GM10266 (cell line): ENCODE data around the gene S100A12.

ENCODE experiments used
- DNase-seq: peaks from one replicate; pipeline ENCODE4 v3.0.0; 2012; ENCODE audit errors: extremely low spot score
- TF ChIP-seq, protein P1 (sequence below): IDR thresholded peaks from 2 replicates; pipeline ENCODE4 v1.5.1; 2012; ENCODE audit warnings: mild to moderate bottlenecking, low read depth; ENCODE audit not compliant: control insufficient read depth, insufficient read depth; ENCODE audit errors: missing control alignments

Gene S100A12

GRCh38 chr1:153360190-153360589 lies 15.2 kb downstream of the S100A12 start:
- no peak for DNase-seq
- TF ChIP-seq, protein P1, sequence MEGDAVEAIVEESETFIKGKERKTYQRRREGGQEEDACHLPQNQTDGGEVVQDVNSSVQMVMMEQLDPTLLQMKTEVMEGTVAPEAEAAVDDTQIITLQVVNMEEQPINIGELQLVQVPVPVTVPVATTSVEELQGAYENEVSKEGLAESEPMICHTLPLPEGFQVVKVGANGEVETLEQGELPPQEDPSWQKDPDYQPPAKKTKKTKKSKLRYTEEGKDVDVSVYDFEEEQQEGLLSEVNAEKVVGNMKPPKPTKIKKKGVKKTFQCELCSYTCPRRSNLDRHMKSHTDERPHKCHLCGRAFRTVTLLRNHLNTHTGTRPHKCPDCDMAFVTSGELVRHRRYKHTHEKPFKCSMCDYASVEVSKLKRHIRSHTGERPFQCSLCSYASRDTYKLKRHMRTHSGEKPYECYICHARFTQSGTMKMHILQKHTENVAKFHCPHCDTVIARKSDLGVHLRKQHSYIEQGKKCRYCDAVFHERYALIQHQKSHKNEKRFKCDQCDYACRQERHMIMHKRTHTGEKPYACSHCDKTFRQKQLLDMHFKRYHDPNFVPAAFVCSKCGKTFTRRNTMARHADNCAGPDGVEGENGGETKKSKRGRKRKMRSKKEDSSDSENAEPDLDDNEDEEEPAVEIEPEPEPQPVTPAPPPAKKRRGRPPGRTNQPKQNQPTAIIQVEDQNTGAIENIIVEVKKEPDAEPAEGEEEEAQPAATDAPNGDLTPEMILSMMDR, result no peak

DNA sequence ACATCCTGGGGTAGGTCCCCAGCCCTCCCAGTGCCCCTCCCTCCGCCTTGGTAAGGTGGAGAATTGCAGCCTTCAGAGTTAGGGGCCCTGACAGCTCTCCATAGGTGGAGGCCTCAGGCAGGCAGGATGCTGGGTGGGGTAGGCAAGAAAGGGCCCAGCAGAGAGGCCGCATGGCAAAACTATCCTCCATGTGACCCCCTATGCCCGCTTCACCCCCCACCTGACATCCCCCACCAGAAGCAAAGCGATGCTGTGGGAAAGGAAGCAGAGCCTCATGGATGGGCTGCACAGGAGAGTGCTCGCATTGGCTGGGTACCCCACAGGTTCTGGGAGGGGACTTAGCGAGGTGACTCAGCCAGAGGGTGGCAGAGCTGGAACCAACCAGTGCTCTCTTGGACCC lies 16.2 kb downstream of the S100A12 start:
- TF ChIP-seq, protein P1, result no peak
- no peak for DNase-seq

DNA sequence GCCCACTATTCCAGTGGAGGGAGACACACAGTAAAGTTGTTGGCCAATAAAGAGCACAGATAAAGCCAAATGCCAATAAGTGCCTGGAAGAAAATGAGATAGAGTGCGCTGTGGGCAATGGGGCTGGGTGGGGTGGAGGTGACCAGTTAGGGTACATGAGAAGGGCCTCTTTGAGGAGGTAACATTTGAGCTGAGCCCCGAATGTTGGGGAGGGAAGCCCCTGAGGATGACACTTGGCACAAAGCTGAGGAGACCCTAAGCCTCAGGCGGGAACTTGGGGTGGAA lies 16.8 kb downstream of the S100A12 start:
- TF ChIP-seq, protein P1, result no peak
- DNase-seq, result no peak

DNA sequence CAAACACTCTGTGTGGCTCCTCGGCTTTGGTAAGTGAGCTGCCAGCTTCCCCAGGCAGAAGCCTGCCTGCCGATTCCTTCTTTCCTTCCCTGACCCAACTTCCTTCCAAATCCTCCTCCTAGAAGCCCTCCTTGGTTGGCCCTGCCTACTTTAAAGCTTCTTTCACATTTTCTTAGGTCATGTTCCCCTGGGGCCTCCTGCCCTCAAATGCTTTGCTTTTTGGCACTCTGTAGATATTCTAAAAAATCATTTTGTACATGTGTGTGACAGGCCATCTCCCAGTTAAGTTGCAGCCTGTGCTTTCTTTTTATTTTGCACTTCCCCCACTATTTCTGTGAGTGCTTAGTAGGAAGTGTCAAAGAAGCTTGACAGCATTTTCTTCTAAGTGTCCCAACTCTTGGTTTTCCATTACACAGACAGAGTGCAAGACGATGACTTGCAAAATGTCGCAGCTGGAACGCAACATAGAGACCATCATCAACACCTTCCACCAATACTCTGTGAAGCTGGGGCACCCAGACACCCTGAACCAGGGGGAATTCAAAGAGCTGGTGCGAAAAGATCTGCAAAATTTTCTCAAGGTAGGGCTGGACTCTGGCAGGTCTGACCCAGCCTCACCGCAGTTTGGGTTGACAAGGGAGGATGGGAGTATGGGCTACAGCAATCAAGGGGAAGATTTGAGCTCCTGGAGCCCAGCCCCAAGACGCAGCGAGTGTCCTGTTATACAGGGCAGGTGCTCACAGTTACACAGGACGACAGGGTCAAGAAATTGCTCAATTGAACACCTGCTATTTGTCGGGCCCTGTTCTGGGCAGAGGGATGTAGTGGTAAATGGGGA lies 17.3 kb downstream of the S100A12 start, which contains the start of gene S100A9:
Gene S100A9 (plus strand): TSS at position 2 of the 838 bp plus-strand sequence. CDS start 430 bp downstream, at position 432.
- TF ChIP-seq, protein P1, result no peak
- no peak for DNase-seq

GRCh38 chr1:153357076-153357852 lies 18.2 kb downstream of the S100A12 start:
- DNase-seq, result no peak
- TF ChIP-seq, protein P1, result no peak

- DNase-seq, result no peak
- TF ChIP-seq, protein P1, result no peak
These were observed 18.9 kb downstream of the S100A12 start for GRCh38 chr1:153356392-153357075.
